GM12878 (cell line): Measurements from ENCODE around the gene OSBPL2. TPM values are rescaled to one million over a fixed set of nuclear protein-coding genes. Genes with fewer than 3 reads are reported as not detected.

Experiments
- ATAC-seq: fragments of 200-7000 bp; cut with Tn5 transposase; 3 replicates; pipeline ENCODE4 v1.9.1; 2020; ENCODE audit warnings: mild to moderate bottlenecking, moderate library complexity
- BruUV-seq: library from RNA; stranded (reverse); fragments of 400-500 nt; replicated peaks from 2 replicates; lab custom pipeline; 2021; lab: Mats Ljungman, UMichigan
- CTCF ChIA-PET: fragments of 300-600 bp; sonication (Branson Sonifier 250); formaldehyde crosslinking; extraction: SDS; loops from one replicate; lab custom pipeline; 2021; ENCODE audit warnings: inconsistent platforms; lab: Yijun Ruan, JAX
- POLR2A ChIA-PET: fragments of 350-600 bp; formaldehyde crosslinking; extraction: SDS; loops from one replicate; lab custom pipeline; 2021; ENCODE audit warnings: inconsistent platforms; lab: Charles Lee
- RAD21 ChIA-PET: fragments of 300-600 bp; sonication (Branson Sonifier 250); formaldehyde crosslinking; loops from one replicate; lab custom pipeline; 2023; ENCODE audit warnings: antibody characterized with exemption; ENCODE audit not compliant: unreplicated experiment; lab: Charles Lee
- SMC1A ChIA-PET: fragments of 300-600 bp; sonication (Branson Sonifier 250); formaldehyde crosslinking; loops from one replicate; lab custom pipeline; 2023; ENCODE audit not compliant: unreplicated experiment, uncharacterized antibody; lab: Charles Lee
- DNase-seq: peaks from one replicate; pipeline ENCODE4 v3.0.0-alpha.2; 2011; ENCODE audit warnings: low read depth, low spot score
- FAIRE-seq: peaks from 3 replicates; lab custom pipeline; 2011; peaks lifted over from hg19 to GRCh38; lab: Jason Lieb, UNC
- H2AFZ ChIP-seq: 2 replicates; pipeline ENCODE4 v1.6.0; 2011; ENCODE audit warnings: low read depth, low read length, control low read depth; ENCODE audit not compliant: control insufficient read depth
- H3K27ac ChIP-seq: 2 replicates; pipeline ENCODE4 v1.5.1; 2011; ENCODE audit warnings: control low read depth; ENCODE audit not compliant: control insufficient read depth, insufficient read depth
- H3K27me3 ChIP-seq, 2 experiments: replicated peaks in 1 of 2; 2 replicates each; pipeline versions ENCODE4 v1.6.0 to v1.6.1; 2011; ENCODE audit warnings: low read length in 1 of 2; ENCODE audit not compliant: control insufficient read depth in 2 of 2, insufficient read depth in 2 of 2
- H3K36me3 ChIP-seq, 2 experiments: 2 replicates each; pipeline ENCODE4 v1.5.1; 2011; ENCODE audit warnings: low read length in 1 of 2; ENCODE audit not compliant: control insufficient read depth in 2 of 2, insufficient read depth in 2 of 2
- H3K4me1 ChIP-seq: 2 replicates; pipeline ENCODE4 v1.6.1; 2011; ENCODE audit warnings: mild to moderate bottlenecking, low read length, moderate library complexity, mixed read lengths; ENCODE audit not compliant: control insufficient read depth, insufficient read depth
- H3K4me2 ChIP-seq: 2 replicates; pipeline ENCODE4 v1.6.0; 2011; ENCODE audit warnings: control low read depth; ENCODE audit not compliant: control insufficient read depth, insufficient read depth
- H3K4me3 ChIP-seq: fragments of 200-600 bp; sonication (generic); 2 replicates; pipeline ENCODE4 v1.5.1; 2016
- H3K79me2 ChIP-seq: 2 replicates; pipeline ENCODE4 v1.6.0; 2011; ENCODE audit warnings: low read length; ENCODE audit not compliant: control insufficient read depth, insufficient read depth
- H3K9ac ChIP-seq: 2 replicates; pipeline ENCODE4 v1.8.0; 2011; ENCODE audit warnings: low read length, control low read depth, mixed read lengths; ENCODE audit not compliant: control insufficient read depth, insufficient read depth
- H3K9me3 ChIP-seq: replicated peaks from 3 replicates; pipeline ENCODE4 v1.5.1; 2011; ENCODE audit warnings: mild to moderate bottlenecking, low read length; ENCODE audit not compliant: control insufficient read depth, insufficient read depth
- H4K20me1 ChIP-seq: 2 replicates; pipeline ENCODE4 v1.6.0; 2011; ENCODE audit not compliant: control insufficient read depth, insufficient read depth
- CBX5 ChIP-seq: sonication (generic); IDR thresholded peaks from 2 replicates; pipeline ENCODE4 v1.6.1; 2016; ENCODE audit warnings: low read depth, moderate library complexity, mild to moderate bottlenecking, inconsistent platforms
- CEBPB ChIP-seq, 2 experiments: fragments of 150-350 bp in 1 of 2; IDR thresholded peaks; 2 replicates each; pipeline ENCODE4 v1.6.1; 2012 to 2014; ENCODE audit warnings: low read depth in 2 of 2, low read length in 2 of 2, borderline replicate concordance in 1 of 2, inconsistent platforms in 1 of 2
- DPF2 ChIP-seq: fragments of 450-650 bp; IDR thresholded peaks from 2 replicates; pipeline ENCODE4 v1.6.1; 2017; ENCODE audit warnings: mild to moderate bottlenecking
- EED ChIP-seq: sonication (generic); IDR thresholded peaks from 2 replicates; pipeline ENCODE4 v1.6.1; 2016; ENCODE audit warnings: antibody characterized with exemption, low read depth
- ETV6 ChIP-seq, 2 experiments: fragments of 450-650 bp in 1 of 2; IDR thresholded peaks in 1 of 2; conservative IDR thresholded peaks in 1 of 2; 2 replicates each; pipeline ENCODE4 v1.6.1; 2014; ENCODE audit warnings: antibody characterized with exemption in 1 of 2, borderline replicate concordance in 1 of 2, low read depth in 1 of 2, mild to moderate bottlenecking in 1 of 2, moderate library complexity in 1 of 2
- FOS ChIP-seq: IDR thresholded peaks from 3 replicates; pipeline ENCODE4 v1.6.1; 2011; ENCODE audit warnings: borderline replicate concordance; ENCODE audit not compliant: insufficient read length; ENCODE audit errors: extremely low read depth
- GATAD2B ChIP-seq: fragments of 450-650 bp; conservative IDR thresholded peaks from 2 replicates; pipeline ENCODE4 v1.6.1; 2017; ENCODE audit warnings: low read depth, mild to moderate bottlenecking, moderate library complexity
- HDGF ChIP-seq: fragments of 450-650 bp; IDR thresholded peaks from 2 replicates; pipeline ENCODE4 v1.6.1; 2016; ENCODE audit warnings: antibody characterized with exemption
- JUNB ChIP-seq: IDR thresholded peaks from 2 replicates; pipeline ENCODE4 v1.6.1; 2016; ENCODE audit warnings: antibody characterized with exemption, mild to moderate bottlenecking
- RBBP5 ChIP-seq: fragments of 200-600 bp; sonication (generic); conservative IDR thresholded peaks from 2 replicates; pipeline ENCODE4 v1.6.1; 2016
- RELA ChIP-seq: fragments of 450-650 bp; IDR thresholded peaks from 2 replicates; pipeline ENCODE4 v1.8.0; 2014; ENCODE audit warnings: borderline replicate concordance; ENCODE audit not compliant: partially characterized antibody
- SMAD5 ChIP-seq: IDR thresholded peaks from 2 replicates; pipeline ENCODE4 v1.6.1; 2016; ENCODE audit warnings: antibody characterized with exemption, low read depth
- SP1 ChIP-seq: IDR thresholded peaks from one replicate; pipeline ENCODE4 v1.6.1; 2011; ENCODE audit warnings: low read depth, low read length
- ZNF24 ChIP-seq: fragments of 450-650 bp; IDR thresholded peaks from 2 replicates; pipeline ENCODE4 v1.6.1; 2017; ENCODE audit warnings: antibody characterized with exemption, mild to moderate bottlenecking
- WGBS: methylation state at CpG from one replicate; pipeline ENCODE4 v1.1.6; 2016; ENCODE audit warnings: low lambda C conversion rate; ENCODE audit not compliant: insufficient replicate concordance, insufficient coverage; ENCODE audit errors: missing lambda C conversion rate; 5-methylcytosine and 5-hydroxymethylcytosine counted together
- in situ Hi-C: fragments of 300-500 bp; cut with MboI; formaldehyde crosslinking; loops from 9 replicates; pipeline ENCODE4 v1.14.3; 2018; ENCODE audit warnings: mixed read lengths
- intact Hi-C: fragments of 100-400 bp; cut with micrococcal nuclease; formaldehyde crosslinking; loops from one replicate; pipeline ENCODE4 v1.14.2; 2022; ENCODE audit not compliant: unreplicated experiment
- polyA plus RNA-seq, 11 experiments: library from polyadenylated mRNA; depleted of rRNA in 4 of 11; unstranded in 6 of 11; stranded (reverse) in 5 of 11; fragments of >200 nt; fragmentation: Nextera tagmentation in 4 of 11; fragmentation: Illumina TruSeq in 1 of 11; extraction: Ambion mirVana in 4 of 11; extraction: Trizol in 1 of 11; gene quantifications; 1 replicate in 1 of 11; 2 replicates in 10 of 11; pipeline versions ENCODE4 v1.2.1 to v1.2.3, GENCODE V29; 2011 to 2016; ENCODE audit warnings: inconsistent platforms in 2 of 11, missing spikeins in 2 of 11, low read depth in 1 of 11
- total RNA-seq, 4 experiments: library from RNA; depleted of rRNA in 3 of 4; stranded (reverse); fragments of >200 nt in 3 of 4; fragmentation: Illumina TruSeq in 1 of 4; extraction: Trizol in 1 of 4; gene quantifications; 2 replicates each; pipeline versions ENCODE4 v1.2.1 to v1.2.3, GENCODE V29; 2013 to 2021
- TF ChIP-seq, protein P1 (sequence below): IDR thresholded peaks from 2 replicates; pipeline ENCODE4 v1.6.1; 2011; ENCODE audit warnings: borderline replicate concordance, low read depth, mild to moderate bottlenecking, moderate library complexity, low read length; ENCODE audit not compliant: insufficient read depth, poor library complexity, severe bottlenecking
- TF ChIP-seq, protein P2 (sequence below): IDR thresholded peaks from 2 replicates; pipeline ENCODE4 v1.6.1; 2012; ENCODE audit warnings: low read depth, low read length, improper control_type of control experiment
- TF ChIP-seq, protein P3 (sequence below): IDR thresholded peaks from 2 replicates; pipeline ENCODE4 v1.6.1; 2012; ENCODE audit warnings: low read length, inconsistent platforms

OSBPL2 gene
- total and polyA plus RNA-seq, 10 of the 15 experiments (the other 5 are each of a cell fraction or from before 2014, with no cell fraction given): 2.8 to 22.3 (median 14.7) TPM

DNA sequence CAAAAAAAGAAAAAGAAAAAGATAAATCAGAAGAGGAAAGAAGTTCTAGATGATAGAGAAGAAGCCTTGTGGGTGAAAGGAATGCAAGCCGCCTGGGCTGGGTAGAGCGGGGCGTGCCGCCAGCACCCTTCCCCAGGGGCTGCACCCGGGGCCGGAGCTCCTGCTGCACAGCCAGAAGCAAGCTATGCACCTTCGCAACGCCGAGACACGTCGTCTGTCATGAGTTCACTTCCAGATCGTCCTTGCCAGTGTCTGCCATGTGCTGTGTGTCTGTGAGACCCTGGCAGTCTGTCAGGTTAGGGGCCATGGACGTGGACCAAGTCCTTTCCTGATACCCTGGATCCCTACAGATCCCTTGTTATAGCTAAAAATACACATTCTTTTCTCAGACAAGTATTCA lies 38.9 kb downstream of the OSBPL2 start:
- Histone ChIP-seq H2AFZ (no peak overlapping the region), H3K9me3 (no peaks in the 10 kb centered on the region), H3K79me2 (no peaks in the 10 kb centered on the region), H3K27ac (no peak overlapping the region), H3K4me2 (no peak overlapping the region), H4K20me1 (no peaks in the 10 kb centered on the region), H3K4me1 (no peaks in the 10 kb centered on the region), H3K4me3 (no peak overlapping the region), H3K9ac (no peak overlapping the region), H3K27me3 (no peaks in the 10 kb centered on the region), H3K36me3 (peaks cover 26 to 29% of the 10 kb centered on the region in 2 experiments)
- ATAC-seq: no peak
- 87% methylated on average over 13 of the region's 13 CpGs for WGBS
- no peak for FAIRE-seq
- intact Hi-C loops (no loop called here), in situ Hi-C loops (no loop called here)
- ChIA-PET POLR2A (no interaction called here), RAD21 (no interaction called here), CTCF (interaction anchor here (0.6 kb wide), 1 partner anchor 40 kb away, joined by 3 read pairs; no protein-coding TSS in a partner anchor), SMC1A (no interaction called here)
- BruUV-seq: no TSS peak
- DNase-seq: no peak
- no peak for TF ChIP-seq ETV6 (conservative IDR thresholded peaks at IDR 0.05 in 1 of 2, IDR thresholded peaks at IDR 0.05 in 1 of 2; ENCODE audit: borderline replicate concordance in 1 of 2, low read depth in 1 of 2)
- TF ChIP-seq SMAD5: no peak
- no peak for TF ChIP-seq CBX5
- TF ChIP-seq RBBP5: no peak
- TF ChIP-seq GATAD2B: no peak
- no peak for TF ChIP-seq SP1
- no peak for TF ChIP-seq JUNB
- TF ChIP-seq, protein P1, sequence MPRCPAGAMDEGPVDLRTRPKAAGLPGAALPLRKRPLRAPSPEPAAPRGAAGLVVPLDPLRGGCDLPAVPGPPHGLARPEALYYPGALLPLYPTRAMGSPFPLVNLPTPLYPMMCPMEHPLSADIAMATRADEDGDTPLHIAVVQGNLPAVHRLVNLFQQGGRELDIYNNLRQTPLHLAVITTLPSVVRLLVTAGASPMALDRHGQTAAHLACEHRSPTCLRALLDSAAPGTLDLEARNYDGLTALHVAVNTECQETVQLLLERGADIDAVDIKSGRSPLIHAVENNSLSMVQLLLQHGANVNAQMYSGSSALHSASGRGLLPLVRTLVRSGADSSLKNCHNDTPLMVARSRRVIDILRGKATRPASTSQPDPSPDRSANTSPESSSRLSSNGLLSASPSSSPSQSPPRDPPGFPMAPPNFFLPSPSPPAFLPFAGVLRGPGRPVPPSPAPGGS: no peak
- no peak for TF ChIP-seq CEBPB (IDR thresholded peaks at IDR 0.05; ENCODE audit: borderline replicate concordance in 1 of 2, low read depth in 2 of 2, low read length in 2 of 2)
- no peak for TF ChIP-seq ZNF24
- no peak for TF ChIP-seq RELA
- TF ChIP-seq, protein P2, sequence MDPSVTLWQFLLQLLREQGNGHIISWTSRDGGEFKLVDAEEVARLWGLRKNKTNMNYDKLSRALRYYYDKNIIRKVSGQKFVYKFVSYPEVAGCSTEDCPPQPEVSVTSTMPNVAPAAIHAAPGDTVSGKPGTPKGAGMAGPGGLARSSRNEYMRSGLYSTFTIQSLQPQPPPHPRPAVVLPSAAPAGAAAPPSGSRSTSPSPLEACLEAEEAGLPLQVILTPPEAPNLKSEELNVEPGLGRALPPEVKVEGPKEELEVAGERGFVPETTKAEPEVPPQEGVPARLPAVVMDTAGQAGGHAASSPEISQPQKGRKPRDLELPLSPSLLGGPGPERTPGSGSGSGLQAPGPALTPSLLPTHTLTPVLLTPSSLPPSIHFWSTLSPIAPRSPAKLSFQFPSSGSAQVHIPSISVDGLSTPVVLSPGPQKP: no peak
- no peak for TF ChIP-seq FOS
- TF ChIP-seq EED: no peak
- TF ChIP-seq DPF2: no peak
- TF ChIP-seq, protein P3, sequence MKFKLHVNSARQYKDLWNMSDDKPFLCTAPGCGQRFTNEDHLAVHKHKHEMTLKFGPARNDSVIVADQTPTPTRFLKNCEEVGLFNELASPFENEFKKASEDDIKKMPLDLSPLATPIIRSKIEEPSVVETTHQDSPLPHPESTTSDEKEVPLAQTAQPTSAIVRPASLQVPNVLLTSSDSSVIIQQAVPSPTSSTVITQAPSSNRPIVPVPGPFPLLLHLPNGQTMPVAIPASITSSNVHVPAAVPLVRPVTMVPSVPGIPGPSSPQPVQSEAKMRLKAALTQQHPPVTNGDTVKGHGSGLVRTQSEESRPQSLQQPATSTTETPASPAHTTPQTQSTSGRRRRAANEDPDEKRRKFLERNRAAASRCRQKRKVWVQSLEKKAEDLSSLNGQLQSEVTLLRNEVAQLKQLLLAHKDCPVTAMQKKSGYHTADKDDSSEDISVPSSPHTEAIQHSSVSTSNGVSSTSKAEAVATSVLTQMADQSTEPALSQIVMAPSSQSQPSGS: no peak
- TF ChIP-seq HDGF: no peak
